HCT116 (cell line): Measurements from ENCODE around the gene FAHD1. TPM values are rescaled to one million over a fixed set of nuclear protein-coding genes. Genes with fewer than 3 reads are reported as not detected.

ENCODE experiments used
- ATAC-seq: fragments of 200-7000 bp; cut with Tn5 transposase; 2 replicates; pipeline ENCODE4 v1.9.1; 2020; ENCODE audit warnings: mild to moderate bottlenecking, moderate library complexity
- BruUV-seq: library from RNA; stranded (reverse); fragments of 400-500 nt; replicated peaks from 2 replicates; lab custom pipeline; 2021; lab: Mats Ljungman, UMichigan
- CTCF ChIA-PET: fragments of 300-600 bp; sonication (Branson Sonifier 250); formaldehyde crosslinking; loops from one replicate; lab custom pipeline; 2021; ENCODE audit warnings: antibody characterized with exemption; lab: Charles Lee
- POLR2A ChIA-PET: fragments of 300-600, 350-600 bp; sonication (Branson Sonifier 250); formaldehyde crosslinking; loops from one replicate; lab custom pipeline; 2021; ENCODE audit warnings: antibody characterized with exemption; lab: Charles Lee
- RAD21 ChIA-PET, 2 experiments: fragments of 300-600 bp; sonication (Branson Sonifier 250); formaldehyde crosslinking; loops; one replicate each; lab custom pipeline; 2023; ENCODE audit warnings: low total read pairs in 2 of 2; ENCODE audit not compliant: uncharacterized antibody in 2 of 2, unreplicated experiment in 2 of 2, low non-redundant PET in 1 of 2; lab: Charles Lee
- DNase-seq: peaks from one replicate; pipeline ENCODE4 v3.0.0-alpha.2; 2010; ENCODE audit warnings: low read depth, low spot score
- H2AFZ ChIP-seq: fragments of 200-600 bp; shearing (Covaris generic), sonication (generic); 2 replicates; pipeline ENCODE4 v1.6.1; 2017; ENCODE audit warnings: low read depth, mixed run types, mixed read lengths, antibody characterized with exemption, low read length; ENCODE audit not compliant: poor library complexity, severe bottlenecking
- H3K27ac ChIP-seq: 2 replicates; pipeline ENCODE4 v1.5.1; 2012; ENCODE audit warnings: low read depth, low read length
- H3K27me3 ChIP-seq: fragments of 200-600 bp; sonication (generic); 2 replicates; pipeline ENCODE4 v1.6.1; 2016; ENCODE audit warnings: mixed run types, low read length, mixed read lengths; ENCODE audit not compliant: insufficient read depth
- H3K36me3 ChIP-seq, 2 experiments: fragments of 200-500 bp in 1 of 2; fragments of 200-600 bp in 1 of 2; sonication (Bioruptor generic) in 1 of 2; sonication (generic) in 1 of 2; 2 replicates each; pipeline versions ENCODE4 v1.5.1 to v1.6.1; 2014 to 2016; ENCODE audit warnings: low read length in 2 of 2, inconsistent platforms in 1 of 2, mixed read lengths in 1 of 2, mixed run types in 1 of 2; ENCODE audit not compliant: insufficient read depth in 2 of 2, control insufficient read depth in 1 of 2
- H3K4me1 ChIP-seq, 2 experiments: fragments of 200-600 bp in 1 of 2; sonication (generic) in 1 of 2; 2 replicates each; pipeline versions ENCODE4 v1.5.1 to v1.6.1; 2012 to 2017; ENCODE audit warnings: low read length in 2 of 2, inconsistent platforms in 1 of 2, mild to moderate bottlenecking in 1 of 2, mixed read lengths in 1 of 2, mixed run types in 1 of 2, moderate library complexity in 1 of 2; ENCODE audit not compliant: insufficient read depth in 2 of 2, control insufficient read depth in 1 of 2
- H3K4me2 ChIP-seq: fragments of 200-600 bp; sonication (generic); 2 replicates; pipeline ENCODE4 v1.6.1; 2017; ENCODE audit warnings: mixed run types, low read length, mixed read lengths
- H3K4me3 ChIP-seq, 2 experiments: fragments of 200-600 bp in 1 of 2; sonication (generic) in 1 of 2; replicated peaks in 1 of 2; 2 replicates each; pipeline ENCODE4 v1.5.1; 2011 to 2016; ENCODE audit warnings: low read length in 2 of 2, control low read depth in 1 of 2, low read depth in 1 of 2, mild to moderate bottlenecking in 1 of 2, mixed read lengths in 1 of 2, mixed run types in 1 of 2
- H3K79me2 ChIP-seq: fragments of 200-600 bp; sonication (generic); 2 replicates; pipeline ENCODE4 v1.6.1; 2017; ENCODE audit warnings: mild to moderate bottlenecking, mixed run types, low read length, moderate library complexity, mixed read lengths; ENCODE audit not compliant: insufficient read depth
- H3K9ac ChIP-seq: fragments of 200-600 bp; sonication (generic); 2 replicates; pipeline ENCODE4 v1.6.1; 2016; ENCODE audit warnings: low read length, mixed read lengths
- H3K9me2 ChIP-seq: fragments of 200-600 bp; sonication (generic), shearing (Covaris generic); 2 replicates; pipeline ENCODE4 v1.6.1; 2017; ENCODE audit warnings: mixed run types, mild to moderate bottlenecking, moderate library complexity; ENCODE audit not compliant: insufficient read depth
- H3K9me3 ChIP-seq, 2 experiments: fragments of 200-500 bp in 1 of 2; fragments of 200-600 bp in 1 of 2; sonication (Bioruptor generic) in 1 of 2; sonication (generic) in 1 of 2; 2 replicates each; pipeline ENCODE4 v1.6.1; 2014 to 2017; ENCODE audit warnings: low read length in 2 of 2, mixed read lengths in 2 of 2, inconsistent platforms in 1 of 2, low read depth in 1 of 2, mild to moderate bottlenecking in 1 of 2, mixed run types in 1 of 2, moderate library complexity in 1 of 2; ENCODE audit not compliant: control insufficient read depth in 1 of 2, insufficient read depth in 1 of 2
- H4K20me1 ChIP-seq: fragments of 200-600 bp; sonication (generic), shearing (Covaris generic); 2 replicates; pipeline ENCODE4 v1.6.1; 2017; ENCODE audit warnings: mixed run types, mild to moderate bottlenecking, moderate library complexity; ENCODE audit not compliant: insufficient read depth
- CBX3 ChIP-seq: IDR thresholded peaks from 2 replicates; pipeline ENCODE4 v1.6.1; 2012; ENCODE audit warnings: low read depth
- CEBPB ChIP-seq: IDR thresholded peaks from 2 replicates; pipeline ENCODE4 v1.6.1; 2012; ENCODE audit warnings: low read depth
- EGR1 ChIP-seq: IDR thresholded peaks from 2 replicates; pipeline ENCODE4 v1.6.1; 2012; ENCODE audit warnings: low read depth
- ELF1 ChIP-seq: IDR thresholded peaks from 2 replicates; pipeline ENCODE4 v1.6.1; 2012; ENCODE audit warnings: low read depth, borderline replicate concordance
- EZH2 ChIP-seq: fragments of 200-600 bp; sonication (generic); IDR thresholded peaks from 2 replicates; pipeline ENCODE4 v1.6.1; 2017; ENCODE audit warnings: antibody characterized with exemption, mixed run types
- JUND ChIP-seq: IDR thresholded peaks from 2 replicates; pipeline ENCODE4 v1.6.1; 2012
- POLR2AphosphoS5 ChIP-seq: IDR thresholded peaks from 2 replicates; pipeline ENCODE4 v1.6.1; 2011; ENCODE audit warnings: mild to moderate bottlenecking, low read depth, low read length, moderate library complexity
- RAD21 ChIP-seq: IDR thresholded peaks from 2 replicates; pipeline ENCODE4 v1.6.1; 2012; ENCODE audit warnings: low read depth, mild to moderate bottlenecking
- SIN3A ChIP-seq: IDR thresholded peaks from 2 replicates; pipeline ENCODE4 v1.6.1; 2012; ENCODE audit warnings: low read depth
- SP1 ChIP-seq: IDR thresholded peaks from 2 replicates; pipeline ENCODE4 v1.6.1; 2012; ENCODE audit warnings: low read depth
- TCF7L2 ChIP-seq: IDR thresholded peaks from 2 replicates; pipeline ENCODE4 v1.7.0; 2011; ENCODE audit warnings: borderline replicate concordance, inconsistent platforms; ENCODE audit not compliant: insufficient read depth, insufficient read length; ENCODE audit errors: extremely low read depth
- ZFX ChIP-seq: fragments of 450-650 bp; IDR thresholded peaks from 2 replicates; pipeline ENCODE4 v1.6.1; 2017
- intact Hi-C: fragments of 100-400 bp; cut with micrococcal nuclease; formaldehyde crosslinking; loops from 2 replicates; pipeline ENCODE4 v1.10.0; 2022
- total RNA-seq: library from RNA; stranded (reverse); gene quantifications from one replicate; pipeline ENCODE4 v1.2.1, GENCODE V29; 2021; ENCODE audit not compliant: unreplicated experiment
- TF ChIP-seq, protein P1 (sequence below): IDR thresholded peaks from 2 replicates; pipeline ENCODE4 v1.6.1; 2012; ENCODE audit warnings: low read depth
- TF ChIP-seq, protein P2 (sequence below): IDR thresholded peaks from 2 replicates; pipeline ENCODE4 v1.6.1; 2012
- TF ChIP-seq, protein P3 (sequence below): IDR thresholded peaks from 2 replicates; pipeline ENCODE4 v1.6.1; 2011; ENCODE audit warnings: mild to moderate bottlenecking, low read length, moderate library complexity; ENCODE audit not compliant: insufficient replicate concordance; ENCODE audit errors: extremely low read depth
- TF ChIP-seq, protein P4 (sequence below), 3 experiments: fragments of 200-600 bp in 1 of 3; sonication (generic) in 1 of 3; IDR thresholded peaks in 2 of 3; conservative IDR thresholded peaks in 1 of 3; 2 replicates each; pipeline ENCODE4 v1.5.1; 2012 to 2017; ENCODE audit warnings: low read depth in 2 of 3, low read length in 2 of 3, antibody characterized with exemption in 1 of 3, borderline replicate concordance in 1 of 3, control low read depth in 1 of 3, mild to moderate bottlenecking in 1 of 3, mixed read lengths in 1 of 3, mixed run types in 1 of 3, moderate library complexity in 1 of 3; ENCODE audit not compliant: insufficient read depth in 1 of 3

The FAHD1 gene
- total RNA-seq, 1 experiment from 2014 or later: 25.8 TPM

DNA sequence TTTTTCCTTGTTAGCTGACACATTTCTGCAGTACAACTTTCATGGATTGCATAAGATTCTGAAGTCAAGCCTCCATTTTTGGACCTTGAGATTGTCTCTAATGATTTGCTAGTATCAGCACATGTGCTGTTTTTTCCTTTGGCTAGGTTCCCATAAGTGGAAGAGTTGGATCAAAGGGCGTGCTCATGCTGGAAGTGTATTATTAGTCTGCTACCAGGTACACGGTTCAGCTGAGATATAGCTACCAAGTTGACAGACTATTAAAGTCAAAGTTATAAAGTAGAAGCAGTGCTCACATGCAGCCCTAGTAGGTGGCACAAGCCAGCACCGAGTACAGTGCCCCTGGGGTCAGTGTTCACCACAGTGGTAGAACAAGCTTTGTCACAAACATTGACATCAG is 3.2 kb downstream of the FAHD1 start:
- H3K27me3 ChIP-seq: no peaks in the 10 kb centered on the region
- DNase-seq (no peak), ATAC-seq (no peak)
- H3K9me2 ChIP-seq: no peaks in the 10 kb centered on the region
- no peaks in the 10 kb centered on the region for H3K9me3 ChIP-seq
- ChIA-PET POLR2A (no interaction called here), CTCF (no interaction called here), RAD21 (no interaction called here)
- H3K4me2 ChIP-seq: no peak overlapping the region
- H3K4me3 ChIP-seq: no peak overlapping the region
- H3K79me2 ChIP-seq: peaks cover 33% of the 10 kb centered on the region
- peaks cover 5% of the 10 kb centered on the region; the same call in 1 of the 2 replicates for H4K20me1 ChIP-seq
- no TSS peak for BruUV-seq
- TF ChIP-seq JUND (no peak), CEBPB (no peak), POLR2AphosphoS5 (no peak), TCF7L2 (no peak), SIN3A (no peak), CBX3 (no peak), EGR1 (no peak), ZFX (no peak), RAD21 (no peak), EZH2 (no peak), ELF1 (no peak), SP1 (no peak)
- TF ChIP-seq, protein P1, sequence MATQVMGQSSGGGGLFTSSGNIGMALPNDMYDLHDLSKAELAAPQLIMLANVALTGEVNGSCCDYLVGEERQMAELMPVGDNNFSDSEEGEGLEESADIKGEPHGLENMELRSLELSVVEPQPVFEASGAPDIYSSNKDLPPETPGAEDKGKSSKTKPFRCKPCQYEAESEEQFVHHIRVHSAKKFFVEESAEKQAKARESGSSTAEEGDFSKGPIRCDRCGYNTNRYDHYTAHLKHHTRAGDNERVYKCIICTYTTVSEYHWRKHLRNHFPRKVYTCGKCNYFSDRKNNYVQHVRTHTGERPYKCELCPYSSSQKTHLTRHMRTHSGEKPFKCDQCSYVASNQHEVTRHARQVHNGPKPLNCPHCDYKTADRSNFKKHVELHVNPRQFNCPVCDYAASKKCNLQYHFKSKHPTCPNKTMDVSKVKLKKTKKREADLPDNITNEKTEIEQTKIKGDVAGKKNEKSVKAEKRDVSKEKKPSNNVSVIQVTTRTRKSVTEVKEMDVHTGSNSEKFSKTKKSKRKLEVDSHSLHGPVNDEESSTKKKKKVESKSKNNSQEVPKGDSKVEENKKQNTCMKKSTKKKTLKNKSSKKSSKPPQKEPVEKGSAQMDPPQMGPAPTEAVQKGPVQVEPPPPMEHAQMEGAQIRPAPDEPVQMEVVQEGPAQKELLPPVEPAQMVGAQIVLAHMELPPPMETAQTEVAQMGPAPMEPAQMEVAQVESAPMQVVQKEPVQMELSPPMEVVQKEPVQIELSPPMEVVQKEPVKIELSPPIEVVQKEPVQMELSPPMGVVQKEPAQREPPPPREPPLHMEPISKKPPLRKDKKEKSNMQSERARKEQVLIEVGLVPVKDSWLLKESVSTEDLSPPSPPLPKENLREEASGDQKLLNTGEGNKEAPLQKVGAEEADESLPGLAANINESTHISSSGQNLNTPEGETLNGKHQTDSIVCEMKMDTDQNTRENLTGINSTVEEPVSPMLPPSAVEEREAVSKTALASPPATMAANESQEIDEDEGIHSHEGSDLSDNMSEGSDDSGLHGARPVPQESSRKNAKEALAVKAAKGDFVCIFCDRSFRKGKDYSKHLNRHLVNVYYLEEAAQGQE: no peak
- TF ChIP-seq, protein P2, sequence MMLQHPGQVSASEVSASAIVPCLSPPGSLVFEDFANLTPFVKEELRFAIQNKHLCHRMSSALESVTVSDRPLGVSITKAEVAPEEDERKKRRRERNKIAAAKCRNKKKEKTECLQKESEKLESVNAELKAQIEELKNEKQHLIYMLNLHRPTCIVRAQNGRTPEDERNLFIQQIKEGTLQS: no peak
- TF ChIP-seq, protein P3, sequence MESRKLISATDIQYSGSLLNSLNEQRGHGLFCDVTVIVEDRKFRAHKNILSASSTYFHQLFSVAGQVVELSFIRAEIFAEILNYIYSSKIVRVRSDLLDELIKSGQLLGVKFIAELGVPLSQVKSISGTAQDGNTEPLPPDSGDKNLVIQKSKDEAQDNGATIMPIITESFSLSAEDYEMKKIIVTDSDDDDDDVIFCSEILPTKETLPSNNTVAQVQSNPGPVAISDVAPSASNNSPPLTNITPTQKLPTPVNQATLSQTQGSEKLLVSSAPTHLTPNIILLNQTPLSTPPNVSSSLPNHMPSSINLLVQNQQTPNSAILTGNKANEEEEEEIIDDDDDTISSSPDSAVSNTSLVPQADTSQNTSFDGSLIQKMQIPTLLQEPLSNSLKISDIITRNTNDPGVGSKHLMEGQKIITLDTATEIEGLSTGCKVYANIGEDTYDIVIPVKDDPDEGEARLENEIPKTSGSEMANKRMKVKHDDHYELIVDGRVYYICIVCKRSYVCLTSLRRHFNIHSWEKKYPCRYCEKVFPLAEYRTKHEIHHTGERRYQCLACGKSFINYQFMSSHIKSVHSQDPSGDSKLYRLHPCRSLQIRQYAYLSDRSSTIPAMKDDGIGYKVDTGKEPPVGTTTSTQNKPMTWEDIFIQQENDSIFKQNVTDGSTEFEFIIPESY: no peak
- TF ChIP-seq, protein P4, sequence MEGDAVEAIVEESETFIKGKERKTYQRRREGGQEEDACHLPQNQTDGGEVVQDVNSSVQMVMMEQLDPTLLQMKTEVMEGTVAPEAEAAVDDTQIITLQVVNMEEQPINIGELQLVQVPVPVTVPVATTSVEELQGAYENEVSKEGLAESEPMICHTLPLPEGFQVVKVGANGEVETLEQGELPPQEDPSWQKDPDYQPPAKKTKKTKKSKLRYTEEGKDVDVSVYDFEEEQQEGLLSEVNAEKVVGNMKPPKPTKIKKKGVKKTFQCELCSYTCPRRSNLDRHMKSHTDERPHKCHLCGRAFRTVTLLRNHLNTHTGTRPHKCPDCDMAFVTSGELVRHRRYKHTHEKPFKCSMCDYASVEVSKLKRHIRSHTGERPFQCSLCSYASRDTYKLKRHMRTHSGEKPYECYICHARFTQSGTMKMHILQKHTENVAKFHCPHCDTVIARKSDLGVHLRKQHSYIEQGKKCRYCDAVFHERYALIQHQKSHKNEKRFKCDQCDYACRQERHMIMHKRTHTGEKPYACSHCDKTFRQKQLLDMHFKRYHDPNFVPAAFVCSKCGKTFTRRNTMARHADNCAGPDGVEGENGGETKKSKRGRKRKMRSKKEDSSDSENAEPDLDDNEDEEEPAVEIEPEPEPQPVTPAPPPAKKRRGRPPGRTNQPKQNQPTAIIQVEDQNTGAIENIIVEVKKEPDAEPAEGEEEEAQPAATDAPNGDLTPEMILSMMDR (IDR thresholded peaks at IDR 0.05 in 2 of 3, conservative IDR thresholded peaks at IDR 0.05 in 1 of 3; ENCODE audit: borderline replicate concordance in 1 of 3, insufficient read depth in 1 of 3, low read depth in 2 of 3, low read length in 2 of 3): no peak
- H3K36me3 ChIP-seq: 0 out of 4 replicates have a peak, but pooled peaks cover 0 to 7% of the 10 kb centered on the region in 2 experiments
- no peak overlapping the region for H2AFZ ChIP-seq
- H3K9ac ChIP-seq: no peak overlapping the region
- no peak overlapping the region for H3K27ac ChIP-seq
- peaks cover 13 to 17% of the 10 kb centered on the region in 2 experiments for H3K4me1 ChIP-seq
- intact Hi-C loops: no loop called here
